ENCODE measurements around the gene NUDT6. TPM values are rescaled to one million over a fixed set of nuclear protein-coding genes. Genes with fewer than 3 reads are reported as not detected.

NUDT6 gene
- total RNA-seq, 1 experiment from 2014 or later: 4.0 TPM

GRCh38 chr4:122958505-122958904 lies 36.1 kb upstream of the NUDT6 start:
- Histone ChIP-seq H3K23ac (ENCODE audit: insufficient read length, low read depth, low read length) (no peak overlapping the region), H2BK5ac (ENCODE audit: insufficient read length, low read length) (no peak overlapping the region), H3K14ac (ENCODE audit: insufficient read depth, low read length) (no peak overlapping the region), H3K4me1 (ENCODE audit: insufficient read depth, low read length) (no peaks in the 10 kb centered on the region), H2AFZ (ENCODE audit: low read length) (no peak overlapping the region), H3K79me1 (ENCODE audit: insufficient read depth, low read depth, low read length, poor library complexity, severe bottlenecking) (no peaks in the 10 kb centered on the region), H3K4ac (ENCODE audit: low read depth, low read length) (no peak overlapping the region), H2BK12ac (ENCODE audit: insufficient read length, low read depth, low read length) (no peak overlapping the region), H4K5ac (ENCODE audit: insufficient read length, low read depth, low read length) (no peak overlapping the region), H2AK5ac (ENCODE audit: insufficient read length, low read length) (no peak overlapping the region), H4K8ac (replicated peaks; ENCODE audit: insufficient read length, low read depth, low read length) (no peak overlapping the region), H3K23me2 (ENCODE audit: insufficient read length, low read depth, low read length, poor library complexity, severe bottlenecking) (peaks cover 3% of the 10 kb centered on the region), H4K91ac (ENCODE audit: insufficient read length, low read depth, low read length) (no peak overlapping the region), H3K9ac (ENCODE audit: extremely low read depth, insufficient read length, low read length) (no peak overlapping the region), H4K20me1 (ENCODE audit: control insufficient read depth, insufficient read depth, insufficient read length) (no peaks in the 10 kb centered on the region), H3K56ac (ENCODE audit: insufficient read length, low read depth, low read length) (no peak overlapping the region), H3K27ac (ENCODE audit: insufficient read length, low read depth, low read length) (no peak overlapping the region), H3K27me3 (ENCODE audit: insufficient read depth, low read length) (no peaks in the 10 kb centered on the region), H2BK20ac (ENCODE audit: low read depth, low read length, poor library complexity, severe bottlenecking) (no peak overlapping the region), H3K4me2 (ENCODE audit: insufficient read depth, insufficient read length, low read length) (no peak overlapping the region), H2BK15ac (ENCODE audit: low read depth, low read length) (no peak overlapping the region), H2BK120ac (ENCODE audit: low read depth, low read length, poor library complexity, severe bottlenecking) (no peak overlapping the region), H3K79me2 (ENCODE audit: insufficient read depth, low read length) (no peaks in the 10 kb centered on the region), H3K18ac (ENCODE audit: insufficient read length, low read depth, low read length) (no peak overlapping the region), H3K9me3 (ENCODE audit: control insufficient read depth, low read depth, low read length) (no peaks in the 10 kb centered on the region), H3T11ph (ENCODE audit: low read length) (no peak overlapping the region)
- H3K4me1 Mint-ChIP-seq: peaks cover 5% of the 10 kb centered on the region in 2 experiments; a peak in 3 of 4 replicates
- no peak overlapping the region for H3K4me3 Mint-ChIP-seq
- peaks cover 28 to 39% (median 30%) of the 10 kb centered on the region in 3 experiments for H3K36me3 Mint-ChIP-seq (ENCODE audit: insufficient read depth in 1 of 3, low read depth in 3 of 3)
- no peaks in the 10 kb centered on the region for H3K27me3 Mint-ChIP-seq (ENCODE audit: low read depth)
- no peak for TF ChIP-seq CTCF (conservative IDR thresholded peaks at IDR 0.05)
- H3K27ac Mint-ChIP-seq: peak overlapping the region in 1 of 3 experiments; percentile 42; a peak in 2 of 7 replicates
- peaks cover 10 to 11% of the 10 kb centered on the region in 2 experiments for H3K9me3 Mint-ChIP-seq
- WGBS (ENCODE audit: extremely low coverage, insufficient read length, low lambda C conversion rate): no CpG with 5 or more reads among the region's 2 CpGs
- DNase-seq: no peak
